B cell (primary cell): ENCODE measurements around the gene SEC31B. TPM values are rescaled to one million over a fixed set of nuclear protein-coding genes. Genes with fewer than 3 reads are reported as not detected.

ENCODE experiments used
- ATAC-seq: fragments of 200-7000 bp; cut with Tn5 transposase; one replicate; pipeline ENCODE4 v1.10.0; 2021; ENCODE audit warnings: low read depth, mild to moderate bottlenecking, moderate number of reproducible peaks, moderate library complexity
- CTCF ChIA-PET: fragments of 350-600 bp; sonication (Branson Sonifier 250); formaldehyde crosslinking; loops from one replicate; lab custom pipeline; 2021; ENCODE audit warnings: antibody characterized with exemption, inconsistent platforms; lab: Charles Lee
- POLR2A ChIA-PET: fragments of 350-600 bp; sonication (Branson Sonifier 250); formaldehyde crosslinking; loops from one replicate; lab custom pipeline; 2021; ENCODE audit warnings: antibody characterized with exemption; lab: Charles Lee
- DNase-seq: peaks from one replicate; pipeline ENCODE4 v3.0.0; 2013
- H2AFZ ChIP-seq: 2 replicates; pipeline ENCODE4 v1.6.1; 2012; ENCODE audit warnings: mild to moderate bottlenecking, low read depth, low read length; ENCODE audit not compliant: insufficient read depth, poor library complexity, severe bottlenecking
- H3K27ac ChIP-seq, 2 donors: 1 replicate in 1 of 2; 2 replicates in 1 of 2; pipeline ENCODE4 v1.5.1; 2012 to 2013; ENCODE audit warnings: low read length in 2 of 2, mild to moderate bottlenecking in 2 of 2, moderate library complexity in 1 of 2
- H3K27me3 ChIP-seq, 4 experiments: fragments of 200-600 bp in 1 of 4; sonication (generic) in 1 of 4; replicated peaks in 1 of 4; 1 replicate in 2 of 4; 2 replicates in 2 of 4; pipeline versions ENCODE4 v1.6.1 to v1.7.0; 2013 to 2016; ENCODE audit warnings: low read length in 3 of 4, mild to moderate bottlenecking in 2 of 4, mixed read lengths in 1 of 4, moderate library complexity in 1 of 4; ENCODE audit not compliant: insufficient read depth in 4 of 4, control insufficient read depth in 3 of 4; ENCODE audit errors: control extremely low read depth in 1 of 4
- H3K36me3 ChIP-seq, 2 experiments: replicated peaks in 1 of 2; 1 replicate in 1 of 2; 2 replicates in 1 of 2; pipeline versions ENCODE4 v1.6.1 to v1.7.1; 2013; ENCODE audit warnings: low read length in 1 of 2; ENCODE audit not compliant: insufficient read depth in 2 of 2, control insufficient read depth in 1 of 2; ENCODE audit errors: control extremely low read depth in 1 of 2, extremely low read depth in 1 of 2
- H3K4me1 ChIP-seq, 2 donors: fragments of 200-600 bp in 1 of 2; sonication (generic) in 1 of 2; 1 replicate in 1 of 2; 2 replicates in 1 of 2; pipeline versions ENCODE4 v1.5.1 to v1.6.1; 2013 to 2017; ENCODE audit warnings: low read length in 2 of 2; ENCODE audit not compliant: control insufficient read depth in 2 of 2, insufficient read depth in 2 of 2
- H3K4me2 ChIP-seq: replicated peaks from 2 replicates; pipeline ENCODE3; 2012; ENCODE audit warnings: mild to moderate bottlenecking, low read depth, low read length; ENCODE audit not compliant: poor library complexity, severe bottlenecking
- H3K4me3 ChIP-seq, 5 experiments: fragments of 200-600 bp in 1 of 5; sonication (generic) in 1 of 5; 1 replicate in 3 of 5; 2 replicates in 2 of 5; pipeline versions ENCODE4 v1.5.1 to v1.7.0; 2011 to 2016; ENCODE audit warnings: low read length in 4 of 5, mild to moderate bottlenecking in 4 of 5, low read depth in 2 of 5, control low read depth in 1 of 5, moderate library complexity in 1 of 5; ENCODE audit not compliant: insufficient read depth in 1 of 5; ENCODE audit errors: control extremely low read depth in 1 of 5, extremely low read depth in 1 of 5
- H3K79me2 ChIP-seq: fragments of 200-600 bp; sonication (generic); one replicate; pipeline ENCODE4 v1.6.0; 2016; ENCODE audit warnings: low read length; ENCODE audit not compliant: control insufficient read depth, insufficient read depth
- H3K9ac ChIP-seq: fragments of 200-600 bp; sonication (generic); 2 replicates; pipeline ENCODE4 v1.6.1; 2017; ENCODE audit warnings: mild to moderate bottlenecking, low read length, moderate library complexity
- H3K9me3 ChIP-seq, 3 donors: one replicate each; pipeline versions ENCODE4 v1.6.1 to v1.7.1; 2013; ENCODE audit warnings: low read length in 2 of 3; ENCODE audit not compliant: control insufficient read depth in 2 of 3, insufficient read depth in 1 of 3; ENCODE audit errors: control extremely low read depth in 1 of 3
- H4K20me1 ChIP-seq: 2 replicates; pipeline ENCODE4 v1.6.0; 2012; ENCODE audit warnings: mild to moderate bottlenecking, low read length; ENCODE audit not compliant: insufficient read depth, control insufficient read depth, poor library complexity, severe bottlenecking
- H3K27ac Mint-ChIP-seq: one replicate; pipeline ENCODE4 v1.8.0; 2021; ENCODE audit warnings: mixed read lengths
- H3K27me3 Mint-ChIP-seq: one replicate; pipeline ENCODE4 v1.8.0; 2021; ENCODE audit warnings: mixed read lengths
- H3K4me1 Mint-ChIP-seq: one replicate; pipeline ENCODE4 v1.8.0; 2021; ENCODE audit warnings: mixed read lengths
- H3K4me3 Mint-ChIP-seq: one replicate; pipeline ENCODE4 v1.8.0; 2021; ENCODE audit warnings: mixed read lengths
- H3K9me3 Mint-ChIP-seq: one replicate; pipeline ENCODE4 v1.8.0; 2022; ENCODE audit warnings: mixed read lengths; ENCODE audit not compliant: insufficient read depth
- CTCF ChIP-seq: fragments of 200-600 bp; IDR thresholded peaks from one replicate; pipeline ENCODE4 v1.8.0; 2022; ENCODE audit warnings: antibody characterized with exemption, mild to moderate bottlenecking
- EZH2 ChIP-seq: IDR thresholded peaks from 2 replicates; pipeline ENCODE4 v1.6.1; 2012; ENCODE audit warnings: borderline replicate concordance, low read depth, mild to moderate bottlenecking, moderate library complexity, low read length; ENCODE audit not compliant: insufficient read depth, poor library complexity, severe bottlenecking
- WGBS: methylation state at CpG from one replicate; pipeline ENCODE4 v1.1.5; 2013; ENCODE audit warnings: missing lambda C conversion rate; ENCODE audit not compliant: insufficient coverage; 5-methylcytosine and 5-hydroxymethylcytosine counted together
- intact Hi-C: fragments of 100-400 bp; cut with micrococcal nuclease; formaldehyde crosslinking; loops from one replicate; pipeline ENCODE4 v1.10.0; 2022
- polyA plus RNA-seq: library from polyadenylated mRNA; depleted of rRNA; stranded (reverse); fragments of >200 nt; gene quantifications from 2 replicates; pipeline ENCODE4 v1.2.3, GENCODE V29; 2012
- total RNA-seq, 2 donors: library from RNA; stranded (reverse); fragments of 120-200 nt in 1 of 2; gene quantifications; 1 replicate in 1 of 2; 2 replicates in 1 of 2; pipeline versions ENCODE4 v1.2.3 to v1.2.4, GENCODE V29; 2013 to 2022

The SEC31B gene
- total and polyA plus RNA-seq, 2 donors (not counting 1 experiment from before 2014, with no cell fraction given): 36.3 to 45.7 TPM

- no peaks in the 10 kb centered on the region for H3K27me3 ChIP-seq
- no peak overlapping the region for H3K4me3 Mint-ChIP-seq
- 43% methylated on average over 7 of the region's 7 CpGs for WGBS
These were observed 8.9 kb downstream of the SEC31B start for GRCh38 chr10:100510533-100511308.

More at GRCh38 chr10:100510533-100511308, 8.9 kb downstream of the SEC31B start:
- TF ChIP-seq CTCF (no peak), EZH2 (no peak)
- ChIA-PET CTCF (interaction anchor here (0.6 to 1.8 kb wide), 3 partner anchors 11 to 25 kb away, joined by 3 to 6 read pairs (median 3); partner anchors contain the start of gene HIF1AN), POLR2A (no interaction called here)
- Mint-ChIP-seq H3K27ac (no peak overlapping the region), H3K9me3 (no peaks in the 10 kb centered on the region), H3K4me1 (no peaks in the 10 kb centered on the region), H3K27me3 (no peaks in the 10 kb centered on the region)
- Histone ChIP-seq H2AFZ (no peak overlapping the region), H3K9ac (no peak overlapping the region), H3K36me3 (peaks cover 0 to 10% of the 10 kb centered on the region in 2 experiments), H3K9me3 (no peaks in the 10 kb centered on the region), H4K20me1 (no peaks in the 10 kb centered on the region), H3K4me1 (no peaks in the 10 kb centered on the region), H3K4me3 (no peak overlapping the region), H3K27ac (no peak overlapping the region), H3K4me2 (no peak overlapping the region), H3K79me2 (no peaks in the 10 kb centered on the region)
- intact Hi-C loops: no loop called here
- DNase-seq: no peak
- ATAC-seq: no peak
